Breast epithelium (tissue), 3 donors: ENCODE data around the gene HSD17B3.
A peak's percentile ranks its signal among the peaks of the same experiment; 100 is the strongest.

Source experiments
- POLR2AphosphoS5 ChIP-seq, 3 donors: sonication (generic); formaldehyde crosslinking; IDR thresholded peaks; one replicate each; pipeline ENCODE4 v1.6.1; 2017; ENCODE audit warnings: antibody characterized with exemption in 3 of 3
- TF ChIP-seq, protein P1 (sequence below), 3 donors: fragments of 450-650 bp; IDR thresholded peaks; one replicate each; pipeline ENCODE4 v1.5.1; 2016 to 2017; ENCODE audit warnings: antibody characterized with exemption in 3 of 3, mild to moderate bottlenecking in 3 of 3, moderate library complexity in 3 of 3

DNA sequence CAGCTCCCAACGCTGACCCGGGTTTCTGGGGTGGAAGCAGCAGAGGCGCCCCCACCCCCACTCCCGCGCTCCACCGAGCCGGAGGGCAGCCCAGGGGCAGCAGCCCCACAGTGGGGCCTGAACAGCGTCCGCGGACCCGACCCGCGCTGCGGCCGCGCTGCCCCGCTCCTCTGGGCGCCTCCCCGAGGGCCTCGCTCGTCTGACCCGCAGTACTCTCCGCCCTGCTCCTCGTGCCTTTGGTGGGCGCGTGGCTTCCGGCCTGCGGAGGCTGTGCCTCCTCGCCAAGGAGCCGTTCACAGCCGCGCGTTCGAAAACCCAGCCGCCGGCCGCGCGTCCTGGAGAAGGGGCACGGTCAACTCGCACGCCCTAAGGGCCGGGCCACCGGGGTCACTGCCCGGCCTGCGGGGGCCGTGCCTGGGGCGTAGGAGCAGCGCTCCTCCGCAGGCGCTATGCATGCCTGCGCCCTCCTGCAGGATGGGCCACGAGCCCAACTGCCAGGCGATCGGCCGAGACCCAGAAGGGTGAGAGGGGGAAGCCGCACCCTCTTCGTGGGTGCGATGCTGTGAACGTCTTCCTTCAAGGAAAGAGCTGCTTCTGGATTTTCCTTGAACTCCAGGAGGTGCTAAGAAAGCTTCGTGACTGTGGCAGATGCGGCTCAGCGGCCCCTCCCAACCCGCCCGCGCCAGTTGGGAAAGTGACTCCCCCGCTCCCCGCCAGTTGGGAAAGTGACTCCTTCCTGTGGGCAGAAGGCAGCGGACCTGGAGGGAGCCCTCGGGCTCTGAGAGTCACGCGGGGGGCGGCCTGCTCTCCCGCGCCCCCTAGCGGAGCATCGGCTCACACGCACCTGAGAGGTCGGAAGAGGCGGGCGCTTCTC is 82.7 kb downstream of the HSD17B3 start:
- TF ChIP-seq, protein P1, sequence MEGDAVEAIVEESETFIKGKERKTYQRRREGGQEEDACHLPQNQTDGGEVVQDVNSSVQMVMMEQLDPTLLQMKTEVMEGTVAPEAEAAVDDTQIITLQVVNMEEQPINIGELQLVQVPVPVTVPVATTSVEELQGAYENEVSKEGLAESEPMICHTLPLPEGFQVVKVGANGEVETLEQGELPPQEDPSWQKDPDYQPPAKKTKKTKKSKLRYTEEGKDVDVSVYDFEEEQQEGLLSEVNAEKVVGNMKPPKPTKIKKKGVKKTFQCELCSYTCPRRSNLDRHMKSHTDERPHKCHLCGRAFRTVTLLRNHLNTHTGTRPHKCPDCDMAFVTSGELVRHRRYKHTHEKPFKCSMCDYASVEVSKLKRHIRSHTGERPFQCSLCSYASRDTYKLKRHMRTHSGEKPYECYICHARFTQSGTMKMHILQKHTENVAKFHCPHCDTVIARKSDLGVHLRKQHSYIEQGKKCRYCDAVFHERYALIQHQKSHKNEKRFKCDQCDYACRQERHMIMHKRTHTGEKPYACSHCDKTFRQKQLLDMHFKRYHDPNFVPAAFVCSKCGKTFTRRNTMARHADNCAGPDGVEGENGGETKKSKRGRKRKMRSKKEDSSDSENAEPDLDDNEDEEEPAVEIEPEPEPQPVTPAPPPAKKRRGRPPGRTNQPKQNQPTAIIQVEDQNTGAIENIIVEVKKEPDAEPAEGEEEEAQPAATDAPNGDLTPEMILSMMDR (IDR thresholded peaks at IDR 0.05), result peak in 2 of 3 donors; percentile 47 to 59
- no peak for TF ChIP-seq POLR2AphosphoS5 (IDR thresholded peaks at IDR 0.05)
